Type B pancreatic cell (in vitro differentiated cells): Measurements from ENCODE around the gene TEKT5. TPM values are rescaled to one million over a fixed set of nuclear protein-coding genes. Genes with fewer than 3 reads are reported as not detected.

ENCODE experiments used
- DNase-seq: peaks from one replicate; pipeline ENCODE4 v3.0.0; 2021; ENCODE audit warnings: mixed read lengths; ENCODE audit not compliant: unreplicated experiment; ENCODE audit errors: extremely low spot score
- H3K27ac Mint-ChIP-seq: 2 replicates; pipeline ENCODE4 v1.8.0; 2021; ENCODE audit warnings: mild to moderate bottlenecking, mixed read lengths
- H3K27me3 Mint-ChIP-seq: 2 replicates; pipeline ENCODE4 v1.8.0; 2021; ENCODE audit warnings: mixed read lengths
- H3K36me3 Mint-ChIP-seq: 2 replicates; pipeline ENCODE4 v1.8.0; 2021; ENCODE audit warnings: mixed read lengths
- H3K4me1 Mint-ChIP-seq: one replicate; pipeline ENCODE4 v1.8.0; 2021; ENCODE audit warnings: mixed read lengths; ENCODE audit not compliant: unreplicated experiment
- H3K4me3 Mint-ChIP-seq: 2 replicates; pipeline ENCODE4 v1.8.0; 2021; ENCODE audit warnings: mild to moderate bottlenecking, mixed read lengths
- H3K9me3 Mint-ChIP-seq: 2 replicates; pipeline ENCODE4 v1.8.0; 2021; ENCODE audit warnings: mixed read lengths
- CTCF ChIP-seq: fragments of 200-600 bp; sonication (generic); conservative IDR thresholded peaks from 2 replicates; pipeline ENCODE4 v1.5.0; 2021; ENCODE audit warnings: antibody characterized with exemption, mild to moderate bottlenecking
- total RNA-seq: library from RNA; stranded (reverse); gene quantifications from 2 replicates; pipeline ENCODE4 v1.2.1, GENCODE V29; 2021; ENCODE audit warnings: low replicate concordance

Gene TEKT5
- total RNA-seq, 1 donor from 2014 or later = 0.41 TPM

- no peak for TF ChIP-seq CTCF
- Mint-ChIP-seq H3K4me1 (no peaks in the 10 kb centered on the region), H3K4me3 (no peak overlapping the region), H3K27me3 (peaks cover 3% of the 10 kb centered on the region), H3K9me3 (no peaks in the 10 kb centered on the region), H3K36me3 (no peaks in the 10 kb centered on the region), H3K27ac (peak overlapping the region; percentile 76)
- no peak for DNase-seq
Observed at GRCh38 chr16:10601444-10602408, 93.0 kb downstream of the TEKT5 start.

- no peak overlapping the region for H3K4me3 Mint-ChIP-seq
- H3K4me1 Mint-ChIP-seq = no peaks in the 10 kb centered on the region
- no peaks in the 10 kb centered on the region for H3K36me3 Mint-ChIP-seq
Observed at GRCh38 chr16:10600782-10601443, 93.8 kb downstream of the TEKT5 start.

GRCh38 chr16:10599626-10600025 is 95.1 kb downstream of the TEKT5 start:
- Mint-ChIP-seq H3K36me3 (no peaks in the 10 kb centered on the region), H3K9me3 (no peaks in the 10 kb centered on the region), H3K27me3 (peaks cover 3% of the 10 kb centered on the region), H3K4me1 (no peaks in the 10 kb centered on the region), H3K4me3 (no peak overlapping the region), H3K27ac (no peak overlapping the region)
- DNase-seq = no peak
- no peak for TF ChIP-seq CTCF

More at GRCh38 chr16:10600782-10601443, 93.8 kb downstream of the TEKT5 start:
- H3K27me3 Mint-ChIP-seq = peaks cover 3% of the 10 kb centered on the region
- TF ChIP-seq CTCF = no peak
- no peak for DNase-seq
- peak overlapping the region; percentile 76 for H3K27ac Mint-ChIP-seq
- H3K9me3 Mint-ChIP-seq = no peaks in the 10 kb centered on the region

GRCh38 chr16:10598157-10598556 is 96.6 kb downstream of the TEKT5 start:
- no peak overlapping the region for H3K4me3 Mint-ChIP-seq
- no peak overlapping the region for H3K27ac Mint-ChIP-seq
- no peaks in the 10 kb centered on the region for H3K36me3 Mint-ChIP-seq
- no peaks in the 10 kb centered on the region for H3K4me1 Mint-ChIP-seq
- no peak for TF ChIP-seq CTCF
- DNase-seq = no peak
- no peaks in the 10 kb centered on the region for H3K9me3 Mint-ChIP-seq
- H3K27me3 Mint-ChIP-seq = peaks cover 3% of the 10 kb centered on the region

GRCh38 chr16:10597187-10597601 is 97.5 kb downstream of the TEKT5 start:
- peaks cover 3% of the 10 kb centered on the region for H3K27me3 Mint-ChIP-seq
- no peaks in the 10 kb centered on the region for H3K4me1 Mint-ChIP-seq
- H3K36me3 Mint-ChIP-seq = no peaks in the 10 kb centered on the region
- no peak overlapping the region for H3K27ac Mint-ChIP-seq
- TF ChIP-seq CTCF = no peak
- no peaks in the 10 kb centered on the region for H3K9me3 Mint-ChIP-seq
- DNase-seq = no peak
- no peak overlapping the region for H3K4me3 Mint-ChIP-seq
